Breast epithelium (tissue), 3 donors: ENCODE results near the gene C1orf21.

Experiments used
- POLR2A ChIP-seq: fragments of 450-650 bp; IDR thresholded peaks from one replicate; pipeline ENCODE4 v1.6.1; 2016; ENCODE audit warnings: antibody characterized with exemption, mild to moderate bottlenecking, moderate library complexity
- TF ChIP-seq, protein P1 (sequence below), 3 donors: fragments of 450-650 bp; IDR thresholded peaks; one replicate each; pipeline ENCODE4 v1.5.1; 2016 to 2017; ENCODE audit warnings: antibody characterized with exemption in 3 of 3, mild to moderate bottlenecking in 3 of 3, moderate library complexity in 3 of 3

DNA sequence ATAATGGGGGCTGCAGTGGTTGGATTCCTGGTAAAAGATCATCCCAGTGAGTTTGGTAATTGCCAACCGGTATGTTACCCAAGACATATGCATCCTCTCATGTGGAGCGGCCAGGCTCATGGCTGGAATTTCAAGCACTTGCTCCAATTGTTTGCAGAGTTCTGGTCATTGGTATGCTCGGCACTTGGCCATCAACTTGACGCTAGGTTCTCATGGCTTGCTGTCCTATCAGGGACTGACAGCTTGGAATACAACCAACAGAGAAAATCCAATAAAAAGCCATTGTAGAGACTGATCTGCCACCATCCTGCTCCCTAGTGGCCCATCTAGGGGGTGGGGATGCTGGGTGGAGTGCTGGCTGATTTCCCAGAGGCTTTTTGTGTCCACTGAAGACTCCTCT, 247.0 kb downstream of the C1orf21 start:
- TF ChIP-seq, protein P1, sequence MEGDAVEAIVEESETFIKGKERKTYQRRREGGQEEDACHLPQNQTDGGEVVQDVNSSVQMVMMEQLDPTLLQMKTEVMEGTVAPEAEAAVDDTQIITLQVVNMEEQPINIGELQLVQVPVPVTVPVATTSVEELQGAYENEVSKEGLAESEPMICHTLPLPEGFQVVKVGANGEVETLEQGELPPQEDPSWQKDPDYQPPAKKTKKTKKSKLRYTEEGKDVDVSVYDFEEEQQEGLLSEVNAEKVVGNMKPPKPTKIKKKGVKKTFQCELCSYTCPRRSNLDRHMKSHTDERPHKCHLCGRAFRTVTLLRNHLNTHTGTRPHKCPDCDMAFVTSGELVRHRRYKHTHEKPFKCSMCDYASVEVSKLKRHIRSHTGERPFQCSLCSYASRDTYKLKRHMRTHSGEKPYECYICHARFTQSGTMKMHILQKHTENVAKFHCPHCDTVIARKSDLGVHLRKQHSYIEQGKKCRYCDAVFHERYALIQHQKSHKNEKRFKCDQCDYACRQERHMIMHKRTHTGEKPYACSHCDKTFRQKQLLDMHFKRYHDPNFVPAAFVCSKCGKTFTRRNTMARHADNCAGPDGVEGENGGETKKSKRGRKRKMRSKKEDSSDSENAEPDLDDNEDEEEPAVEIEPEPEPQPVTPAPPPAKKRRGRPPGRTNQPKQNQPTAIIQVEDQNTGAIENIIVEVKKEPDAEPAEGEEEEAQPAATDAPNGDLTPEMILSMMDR (IDR thresholded peaks at IDR 0.05): no peak
- no peak for TF ChIP-seq POLR2A
